ENCODE measurements around the gene BRI3. TPM values are rescaled to one million over a fixed set of nuclear protein-coding genes. Genes with fewer than 3 reads are reported as not detected.

Gene BRI3
- total RNA-seq, 4 donors from 2014 or later, result 11.2 to 36.2 (median 23.3) TPM

DNA sequence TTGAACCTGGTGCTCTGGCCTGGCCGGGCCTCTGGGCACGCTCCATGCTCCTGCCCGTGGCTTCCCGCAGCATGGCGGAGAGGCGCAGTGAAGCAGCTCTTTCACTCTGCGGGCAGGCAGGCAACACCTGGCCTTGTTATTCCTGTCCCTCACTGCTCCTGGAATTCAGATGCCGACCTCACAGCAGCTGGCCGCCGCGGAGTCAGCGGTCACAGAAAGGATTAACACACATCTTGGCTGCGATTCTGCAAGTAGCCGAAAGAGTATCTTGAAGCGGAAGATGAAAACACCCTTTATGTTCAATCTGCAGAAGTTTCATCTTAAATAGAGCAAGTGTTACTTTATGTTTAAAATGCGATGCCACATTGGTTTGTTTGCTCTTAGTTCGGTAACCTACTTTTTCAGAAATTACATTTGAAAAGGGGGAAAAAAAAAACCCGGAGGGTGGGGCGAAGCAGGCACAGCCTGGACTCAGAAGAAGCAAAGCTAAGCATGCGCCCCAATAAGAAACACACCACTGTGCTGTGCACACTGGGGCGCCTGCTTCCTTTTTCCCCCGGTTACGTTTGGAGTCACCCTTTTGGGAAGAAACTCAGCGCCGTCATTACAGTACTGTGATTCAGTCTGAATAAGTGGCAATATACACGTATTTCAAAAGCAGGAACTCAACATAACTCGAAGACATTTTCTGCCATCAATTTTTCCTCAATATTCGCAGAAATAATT, 42.3 kb downstream of the BRI3 start:
- WGBS, 2 donors, result 73 to 75% methylated on average over 17 to 19 of the region's 28 CpGs
- H3K9me3 ChIP-seq, result no peaks in the 10 kb centered on the region
- H3K4me3 ChIP-seq, result peak overlapping the region in 2 of 4 donors; percentile 0 to 3
- intact Hi-C loops (cut with DNase I), result no loop called here
- H3K4me1 ChIP-seq, result no peaks in the 10 kb centered on the region
- H3K36me3 ChIP-seq, result peaks cover 0 to 7% (median 0%) of the 10 kb centered on the region in 3 donors
- no peak for DNase-seq
- no peak overlapping the region for H3K27ac ChIP-seq
- peaks cover 0 to 3% (median 0%) of the 10 kb centered on the region in 4 donors for H3K27me3 ChIP-seq
- TF ChIP-seq, protein P1, sequence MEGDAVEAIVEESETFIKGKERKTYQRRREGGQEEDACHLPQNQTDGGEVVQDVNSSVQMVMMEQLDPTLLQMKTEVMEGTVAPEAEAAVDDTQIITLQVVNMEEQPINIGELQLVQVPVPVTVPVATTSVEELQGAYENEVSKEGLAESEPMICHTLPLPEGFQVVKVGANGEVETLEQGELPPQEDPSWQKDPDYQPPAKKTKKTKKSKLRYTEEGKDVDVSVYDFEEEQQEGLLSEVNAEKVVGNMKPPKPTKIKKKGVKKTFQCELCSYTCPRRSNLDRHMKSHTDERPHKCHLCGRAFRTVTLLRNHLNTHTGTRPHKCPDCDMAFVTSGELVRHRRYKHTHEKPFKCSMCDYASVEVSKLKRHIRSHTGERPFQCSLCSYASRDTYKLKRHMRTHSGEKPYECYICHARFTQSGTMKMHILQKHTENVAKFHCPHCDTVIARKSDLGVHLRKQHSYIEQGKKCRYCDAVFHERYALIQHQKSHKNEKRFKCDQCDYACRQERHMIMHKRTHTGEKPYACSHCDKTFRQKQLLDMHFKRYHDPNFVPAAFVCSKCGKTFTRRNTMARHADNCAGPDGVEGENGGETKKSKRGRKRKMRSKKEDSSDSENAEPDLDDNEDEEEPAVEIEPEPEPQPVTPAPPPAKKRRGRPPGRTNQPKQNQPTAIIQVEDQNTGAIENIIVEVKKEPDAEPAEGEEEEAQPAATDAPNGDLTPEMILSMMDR (IDR thresholded peaks at IDR 0.05), result no peak
- no peak for TF ChIP-seq POLR2A (IDR thresholded peaks at IDR 0.05)

GRCh38 chr7:98324782-98325181, 43.3 kb downstream of the BRI3 start:
- Histone ChIP-seq H3K4me1 (no peaks in the 10 kb centered on the region), H3K36me3 (peaks cover 0 to 2% (median 0%) of the 10 kb centered on the region in 3 donors), H3K4me3 (no peak overlapping the region), H3K27ac (no peak overlapping the region), H3K27me3 (peaks cover 0 to 3% (median 0%) of the 10 kb centered on the region in 4 donors), H3K9me3 (no peaks in the 10 kb centered on the region)
- intact Hi-C loops (cut with DNase I), result no loop called here
- TF ChIP-seq POLR2A (IDR thresholded peaks at IDR 0.05), result no peak
- TF ChIP-seq, protein P1 (IDR thresholded peaks at IDR 0.05), result no peak
- DNase-seq, result no peak
- WGBS, 2 donors, result 93 to 94% methylated on average over 6 of the region's 6 CpGs

GRCh38 chr7:98329100-98329790, 47.8 kb downstream of the BRI3 start:
- peaks cover 0 to 3% (median 0%) of the 10 kb centered on the region in 4 donors for H3K27me3 ChIP-seq
- no peak overlapping the region for H3K4me3 ChIP-seq
- H3K36me3 ChIP-seq, result no peaks in the 10 kb centered on the region
- no peak for DNase-seq
- no peaks in the 10 kb centered on the region for H3K4me1 ChIP-seq
- H3K9me3 ChIP-seq, result no peaks in the 10 kb centered on the region
- intact Hi-C loops (cut with DNase I), result no loop called here
- peak overlapping the region in 1 of 4 donors; percentile 42 for H3K27ac ChIP-seq
- TF ChIP-seq POLR2A (IDR thresholded peaks at IDR 0.05), result no peak
- TF ChIP-seq, protein P1 (IDR thresholded peaks at IDR 0.05), result no peak
- WGBS, 2 donors, result 63 to 78% methylated on average over 11 to 13 of the region's 14 CpGs

DNA sequence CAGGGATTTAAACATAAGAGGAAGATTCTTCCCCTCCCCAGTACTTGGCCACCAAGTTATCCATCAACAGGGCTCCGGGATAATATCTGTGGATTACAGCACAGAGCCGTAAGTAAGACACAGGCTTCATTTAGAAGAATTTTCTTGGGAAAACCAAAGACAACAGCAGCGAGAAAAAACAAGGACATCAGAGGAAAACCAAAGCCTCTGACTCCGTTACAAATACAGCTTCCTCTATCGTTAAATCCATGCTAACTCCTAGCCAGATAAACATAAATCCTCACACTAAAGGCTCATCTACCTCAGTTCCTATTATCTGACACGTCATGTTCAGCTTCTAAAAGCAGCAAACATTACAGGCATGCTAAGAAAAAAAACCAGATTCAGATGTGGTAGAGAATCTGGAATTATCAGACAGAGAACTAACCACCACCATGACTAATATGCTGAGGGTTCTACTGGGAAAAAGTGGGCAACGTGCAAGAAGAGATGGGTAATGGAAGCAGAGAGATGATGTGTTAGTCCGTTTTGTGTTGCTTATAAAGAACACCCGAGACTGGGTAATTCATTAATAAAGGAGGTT, 48.4 kb downstream of the BRI3 start:
- no peak overlapping the region for H3K27ac ChIP-seq
- intact Hi-C loops (cut with DNase I), result no loop called here
- WGBS, 2 donors, result 72 to 76% methylated on average over 9 of the region's 9 CpGs
- no peaks in the 10 kb centered on the region for H3K36me3 ChIP-seq
- no peak for DNase-seq
- no peak for TF ChIP-seq POLR2A (IDR thresholded peaks at IDR 0.05)
- TF ChIP-seq, protein P1 (IDR thresholded peaks at IDR 0.05), result no peak
- no peaks in the 10 kb centered on the region for H3K9me3 ChIP-seq
- no peaks in the 10 kb centered on the region for H3K4me1 ChIP-seq
- peaks cover 0 to 3% (median 0%) of the 10 kb centered on the region in 4 donors for H3K27me3 ChIP-seq
- H3K4me3 ChIP-seq, result no peak overlapping the region
